H1 (cell line): ENCODE measurements around the gene ARNT2. TPM values are rescaled to one million over a fixed set of nuclear protein-coding genes. Genes with fewer than 3 reads are reported as not detected.

Experiments
- CTCF ChIA-PET: fragments of 300-600 bp; sonication (Branson Sonifier 250); formaldehyde crosslinking; loops from one replicate; lab custom pipeline; 2021; ENCODE audit not compliant: partially characterized antibody; lab: Charles Lee
- POLR2A ChIA-PET: fragments of 300-600 bp; sonication (Branson Sonifier 250); formaldehyde crosslinking; loops from one replicate; lab custom pipeline; 2021; ENCODE audit warnings: inconsistent platforms; ENCODE audit not compliant: partially characterized antibody; lab: Charles Lee
- DNase-seq, 2 experiments: peaks; one replicate each; pipeline versions ENCODE4 v3.0.0 to v3.0.0-alpha.2; 2010 to 2022; ENCODE audit warnings: low spot score in 2 of 2, low read depth in 1 of 2, mixed read lengths in 1 of 2
- FAIRE-seq: peaks from 2 replicates; lab custom pipeline; 2011; peaks lifted over from hg19 to GRCh38; lab: Jason Lieb, UNC
- H2AFZ ChIP-seq: 2 replicates; pipeline ENCODE4 v1.8.1; 2012; ENCODE audit warnings: low read length, inconsistent platforms
- H2AK5ac ChIP-seq: 2 replicates; pipeline ENCODE4 v1.6.1; 2013; ENCODE audit warnings: low read depth, low read length
- H2BK120ac ChIP-seq: replicated peaks from 2 replicates; pipeline ENCODE3; 2013; ENCODE audit warnings: low read depth, low read length, inconsistent platforms
- H2BK12ac ChIP-seq: 2 replicates; pipeline ENCODE4 v1.6.1; 2013; ENCODE audit warnings: low read depth, low read length
- H2BK15ac ChIP-seq: 2 replicates; pipeline ENCODE4 v1.6.1; 2013; ENCODE audit warnings: low read length
- H2BK20ac ChIP-seq: 2 replicates; pipeline ENCODE4 v1.6.1; 2013; ENCODE audit warnings: low read length
- H2BK5ac ChIP-seq: 2 replicates; pipeline ENCODE4 v1.6.1; 2013; ENCODE audit warnings: low read depth, low read length
- H3K14ac ChIP-seq: 2 replicates; pipeline ENCODE4 v1.6.1; 2013; ENCODE audit warnings: inconsistent platforms; ENCODE audit not compliant: insufficient read length
- H3K18ac ChIP-seq: 2 replicates; pipeline ENCODE4 v1.6.1; 2013; ENCODE audit warnings: low read length; ENCODE audit errors: extremely low read depth
- H3K23ac ChIP-seq: 2 replicates; pipeline ENCODE4 v1.6.1; 2013; ENCODE audit warnings: inconsistent platforms; ENCODE audit not compliant: insufficient read length
- H3K23me2 ChIP-seq: 2 replicates; pipeline ENCODE4 v1.6.1; 2013; ENCODE audit warnings: low read depth, low read length
- H3K27ac ChIP-seq: 2 replicates; pipeline ENCODE4 v1.6.1; 2011; ENCODE audit warnings: low read depth, low read length, inconsistent platforms
- H3K27me3 ChIP-seq, 4 experiments: replicated peaks in 1 of 4; 1 replicate in 1 of 4; 2 replicates in 3 of 4; pipeline versions ENCODE4 v1.6.1 to v1.8.1; 2011 to 2013; ENCODE audit warnings: low read length in 3 of 4, mild to moderate bottlenecking in 3 of 4, inconsistent platforms in 2 of 4, mixed read lengths in 2 of 4, moderate library complexity in 1 of 4; ENCODE audit not compliant: control insufficient read depth in 3 of 4, insufficient read depth in 3 of 4; ENCODE audit errors: extremely low read depth in 1 of 4
- H3K36me3 ChIP-seq, 4 experiments: 2 replicates each; pipeline versions ENCODE4 v1.6.1 to v1.8.1; 2011 to 2013; ENCODE audit warnings: mild to moderate bottlenecking in 4 of 4, low read length in 3 of 4, moderate library complexity in 2 of 4, control low read depth in 1 of 4, inconsistent platforms in 1 of 4; ENCODE audit not compliant: insufficient read depth in 4 of 4, control insufficient read depth in 2 of 4
- H3K4ac ChIP-seq: replicated peaks from 2 replicates; pipeline ENCODE3; 2013; ENCODE audit warnings: low read length, low read depth, mixed read lengths, inconsistent platforms; ENCODE audit not compliant: insufficient read length
- H3K4me1 ChIP-seq, 4 experiments: replicated peaks in 1 of 4; 1 replicate in 1 of 4; 2 replicates in 3 of 4; pipeline versions ENCODE4 v1.6.1 to v1.8.1; 2011 to 2013; ENCODE audit warnings: low read length in 3 of 4, inconsistent platforms in 2 of 4, mixed read lengths in 1 of 4; ENCODE audit not compliant: insufficient read depth in 4 of 4, control insufficient read depth in 3 of 4
- H3K4me2 ChIP-seq, 2 experiments: 2 replicates each; pipeline versions ENCODE4 v1.6.1 to v1.8.1; 2011 to 2013; ENCODE audit warnings: low read depth in 2 of 2, low read length in 2 of 2, control low read depth in 1 of 2, inconsistent platforms in 1 of 2, mild to moderate bottlenecking in 1 of 2; ENCODE audit not compliant: insufficient read depth in 1 of 2
- H3K4me3 ChIP-seq, 4 experiments: fragments of 200-600, 300-600 bp in 1 of 4; sonication (generic), shearing (Covaris generic), sonication (Bioruptor Twin) in 1 of 4; 2 replicates each; pipeline versions ENCODE4 v1.5.1 to v1.8.1; 2011 to 2016; ENCODE audit warnings: low read length in 4 of 4, low read depth in 3 of 4, control low read depth in 2 of 4, inconsistent platforms in 2 of 4, mild to moderate bottlenecking in 2 of 4, mixed read lengths in 1 of 4, moderate library complexity in 1 of 4; ENCODE audit not compliant: insufficient read depth in 2 of 4; ENCODE audit errors: extremely low read depth in 1 of 4
- H3K56ac ChIP-seq: replicated peaks from 2 replicates; pipeline ENCODE3; 2013; ENCODE audit warnings: low read depth, mild to moderate bottlenecking, mixed read lengths, low read length, inconsistent platforms; ENCODE audit not compliant: insufficient read length
- H3K79me1 ChIP-seq: 2 replicates; pipeline ENCODE4 v1.6.1; 2013; ENCODE audit warnings: low read depth, low read length, control low read depth
- H3K79me2 ChIP-seq, 2 experiments: 2 replicates each; pipeline versions ENCODE4 v1.6.1 to v1.8.1; 2012 to 2013; ENCODE audit warnings: low read length in 2 of 2, mild to moderate bottlenecking in 2 of 2, inconsistent platforms in 1 of 2; ENCODE audit not compliant: insufficient read depth in 2 of 2, control insufficient read depth in 1 of 2
- H3K9ac ChIP-seq, 4 experiments: replicated peaks in 1 of 4; 1 replicate in 1 of 4; 2 replicates in 3 of 4; pipeline versions ENCODE4 v1.6.1 to v1.8.1; 2011 to 2013; ENCODE audit warnings: low read depth in 3 of 4, low read length in 3 of 4, control low read depth in 2 of 4, mild to moderate bottlenecking in 2 of 4, moderate library complexity in 2 of 4, inconsistent platforms in 1 of 4; ENCODE audit errors: extremely low read depth in 1 of 4
- H3K9me3 ChIP-seq, 2 experiments: 2 replicates each; pipeline versions ENCODE4 v1.6.1 to v1.8.1; 2012 to 2013; ENCODE audit warnings: mild to moderate bottlenecking in 2 of 2, moderate library complexity in 2 of 2, control low read depth in 1 of 2, inconsistent platforms in 1 of 2, low read depth in 1 of 2, low read length in 1 of 2, mixed read lengths in 1 of 2; ENCODE audit not compliant: insufficient read depth in 2 of 2
- H4K20me1 ChIP-seq, 2 experiments: replicated peaks in 1 of 2; 2 replicates each; pipeline versions ENCODE3 to v1.8.1; 2011 to 2013; ENCODE audit warnings: inconsistent platforms in 2 of 2, low read length in 2 of 2, mild to moderate bottlenecking in 1 of 2; ENCODE audit not compliant: insufficient read depth in 2 of 2, control insufficient read depth in 1 of 2
- H4K5ac ChIP-seq: 2 replicates; pipeline ENCODE4 v1.6.1; 2013; ENCODE audit warnings: low read length, low read depth, mixed read lengths, inconsistent platforms; ENCODE audit not compliant: insufficient read length
- H4K8ac ChIP-seq: 2 replicates; pipeline ENCODE4 v1.8.0; 2013; ENCODE audit warnings: mild to moderate bottlenecking, moderate library complexity, low read length, inconsistent platforms; ENCODE audit not compliant: insufficient read depth; ENCODE audit errors: extremely low read depth
- H4K91ac ChIP-seq: replicated peaks from 2 replicates; pipeline ENCODE3; 2013; ENCODE audit warnings: low read length, mixed read lengths, inconsistent platforms; ENCODE audit not compliant: insufficient read length
- ASH2L ChIP-seq: fragments of 200-600, 300-600 bp; sonication (generic); IDR thresholded peaks from one replicate; pipeline ENCODE4 v1.7.1; 2017; ENCODE audit warnings: low read length
- EGR1 ChIP-seq: IDR thresholded peaks from 2 replicates; pipeline ENCODE4 v1.6.1; 2011; ENCODE audit warnings: low read depth, low read length, borderline replicate concordance
- GABPA ChIP-seq: IDR thresholded peaks from 2 replicates; pipeline ENCODE4 v1.6.1; 2011; ENCODE audit warnings: mild to moderate bottlenecking, low read length, moderate library complexity, borderline replicate concordance; ENCODE audit not compliant: insufficient read depth
- HDAC2 ChIP-seq, 2 experiments: fragments of 300-600 bp in 1 of 2; sonication (generic) in 1 of 2; IDR thresholded peaks; 2 replicates each; pipeline ENCODE4 v1.6.1; 2011 to 2012; ENCODE audit warnings: low read depth in 2 of 2, low read length in 2 of 2, mild to moderate bottlenecking in 2 of 2, moderate library complexity in 2 of 2, borderline replicate concordance in 1 of 2, inconsistent platforms in 1 of 2
- HDAC6 ChIP-seq: IDR thresholded peaks from one replicate; pipeline ENCODE4 v1.7.1; 2012; ENCODE audit warnings: low read depth, mild to moderate bottlenecking, inconsistent platforms, low read length, moderate library complexity
- POU5F1 ChIP-seq: IDR thresholded peaks from 2 replicates; pipeline ENCODE4 v1.6.1; 2011; ENCODE audit warnings: low read depth, mild to moderate bottlenecking, low read length, moderate library complexity
- RXRA ChIP-seq: IDR thresholded peaks from 2 replicates; pipeline ENCODE4 v1.6.1; 2011; ENCODE audit warnings: low read depth, mild to moderate bottlenecking, low read length, moderate library complexity; ENCODE audit not compliant: insufficient read depth
- SIX5 ChIP-seq: IDR thresholded peaks from 2 replicates; pipeline ENCODE4 v1.6.1; 2011; ENCODE audit warnings: mild to moderate bottlenecking, low read depth, low read length
- SP4 ChIP-seq: IDR thresholded peaks from 2 replicates; pipeline ENCODE4 v1.6.1; 2012; ENCODE audit warnings: low read length, inconsistent platforms
- WGBS, 2 experiments: shearing (Covaris generic) in 1 of 2; methylation state at CpG; one replicate each; pipeline versions ENCODE4 v1.1.6 to v1.1.7; 2013 to 2015; ENCODE audit warnings: low lambda C conversion rate in 2 of 2, mixed read lengths in 2 of 2, inconsistent platforms in 1 of 2, low coverage in 1 of 2, missing lambda C conversion rate in 1 of 2; ENCODE audit not compliant: insufficient replicate concordance in 2 of 2, insufficient coverage in 1 of 2, insufficient read length in 1 of 2; ENCODE audit errors: extremely low coverage in 1 of 2, missing lambda C conversion rate in 1 of 2; 5-methylcytosine and 5-hydroxymethylcytosine counted together
- polyA plus RNA-seq, 7 experiments: library from polyadenylated mRNA; depleted of rRNA in 3 of 7; stranded (reverse) in 5 of 7; unstranded in 2 of 7; fragments of >200 nt in 5 of 7; fragments of 200-250 nt in 2 of 7; gene quantifications; 1 replicate in 5 of 7; 2 replicates in 1 of 7; 4 replicates in 1 of 7; pipeline versions ENCODE4 v1.2.1 to v1.2.3, GENCODE V29; 2011 to 2013; ENCODE audit warnings: missing spikeins in 2 of 7, mixed read lengths in 2 of 7
- total RNA-seq: library from RNA; stranded (reverse); fragmentation: NEBNext Ultra II Directional; extraction: Animal tissue kit (Norgen Biotek cat#: 25700); gene quantifications from 2 replicates; pipeline ENCODE4 v1.2.1, GENCODE V29; 2021
- TF ChIP-seq, protein P1 (sequence below): IDR thresholded peaks from 2 replicates; pipeline ENCODE4 v1.6.1; 2011; ENCODE audit warnings: low read length, improper control_type of control experiment

ARNT2 gene
- total and polyA plus RNA-seq, 2 of the 8 experiments (the other 6 are each of a cell fraction or from before 2014, with no cell fraction given) = 9.5 to 14.6 TPM

DNA sequence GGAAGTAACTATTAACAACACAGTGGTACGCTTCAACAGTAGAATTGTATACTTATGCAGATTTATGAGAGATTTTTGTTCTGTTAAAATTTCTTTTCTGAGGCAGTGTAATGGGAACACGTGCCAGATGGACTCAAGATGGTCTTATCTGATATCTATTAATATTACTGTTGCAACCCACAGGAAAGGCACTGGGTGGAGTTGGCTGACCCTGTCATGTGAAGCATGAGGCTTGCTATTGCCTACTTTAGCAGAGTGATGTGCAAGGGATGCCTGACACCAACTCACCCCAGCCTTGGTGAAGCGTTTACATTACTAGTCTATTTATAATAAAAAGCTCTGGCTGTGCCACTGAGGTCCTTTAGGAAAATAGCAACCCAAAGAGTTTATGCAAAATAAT is 19.8 kb upstream of the ARNT2 start:
- Histone ChIP-seq H3K18ac (no peak overlapping the region), H3K79me2 (no peaks in the 10 kb centered on the region), H2BK15ac (no peak overlapping the region), H3K27ac (no peak overlapping the region), H3K14ac (no peak overlapping the region), H4K91ac (no peak overlapping the region), H3K56ac (no peak overlapping the region), H3K79me1 (no peaks in the 10 kb centered on the region), H3K9ac (no peak overlapping the region), H2BK120ac (no peak overlapping the region), H3K23me2 (no peaks in the 10 kb centered on the region), H2BK12ac (no peak overlapping the region), H3K23ac (no peak overlapping the region), H2BK20ac (no peak overlapping the region), H2AK5ac (no peak overlapping the region), H2AFZ (no peak overlapping the region), H4K20me1 (no peaks in the 10 kb centered on the region), H4K5ac (no peak overlapping the region), H3K4ac (no peak overlapping the region), H3K27me3 (no peaks in the 10 kb centered on the region), H3K36me3 (no peaks in the 10 kb centered on the region), H3K4me3 (no peak overlapping the region), H3K9me3 (no peaks in the 10 kb centered on the region), H3K4me1 (peaks cover 0 to 6% (median 0%) of the 10 kb centered on the region in 4 experiments; a peak in 2 of 7 replicates), H3K4me2 (no peak overlapping the region), H2BK5ac (no peak overlapping the region), H4K8ac (no peak overlapping the region)
- ChIA-PET POLR2A (interaction anchor here (1.6 kb wide), 1 partner anchor 14 kb away, joined by 4 read pairs; no protein-coding TSS in a partner anchor), CTCF (no interaction called here)
- 96% methylated on average over 3 of the region's 3 CpGs; no CpG with 5 or more reads in 1 of the 2 experiments for WGBS, 2 experiments
- FAIRE-seq (no peak), DNase-seq (no peak)
- TF ChIP-seq SP4 (no peak), GABPA (no peak), HDAC6 (no peak), HDAC2 (IDR thresholded peaks at IDR 0.05; ENCODE audit: borderline replicate concordance in 1 of 2, low read depth in 2 of 2, low read length in 2 of 2) (no peak), EGR1 (no peak), POU5F1 (no peak), ASH2L (no peak), SIX5 (no peak), RXRA (no peak)
- TF ChIP-seq, protein P1, sequence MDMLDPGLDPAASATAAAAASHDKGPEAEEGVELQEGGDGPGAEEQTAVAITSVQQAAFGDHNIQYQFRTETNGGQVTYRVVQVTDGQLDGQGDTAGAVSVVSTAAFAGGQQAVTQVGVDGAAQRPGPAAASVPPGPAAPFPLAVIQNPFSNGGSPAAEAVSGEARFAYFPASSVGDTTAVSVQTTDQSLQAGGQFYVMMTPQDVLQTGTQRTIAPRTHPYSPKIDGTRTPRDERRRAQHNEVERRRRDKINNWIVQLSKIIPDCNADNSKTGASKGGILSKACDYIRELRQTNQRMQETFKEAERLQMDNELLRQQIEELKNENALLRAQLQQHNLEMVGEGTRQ = no peak
